ENCODE data around the gene GRIN3B. TPM values are rescaled to one million over a fixed set of nuclear protein-coding genes. Genes with fewer than 3 reads are reported as not detected.

The GRIN3B gene
- total and polyA plus RNA-seq, 10 of the 15 experiments (the other 5 are each of a cell fraction or from before 2014, with no cell fraction given) = 0.15 TPM; not detected in 9

- TF ChIP-seq CEBPZ (IDR thresholded peaks at IDR 0.05; ENCODE audit: low read depth, low read length) = 0 out of 2 replicates have a peak, but pooled peaks have one; percentile 28
- TF ChIP-seq MXI1 (IDR thresholded peaks at IDR 0.05; ENCODE audit: low read depth, low read length) = no peak
- TF ChIP-seq STAT3 (IDR thresholded peaks at IDR 0.05; ENCODE audit: low read depth, low read length) = no peak
- TF ChIP-seq, protein P1, sequence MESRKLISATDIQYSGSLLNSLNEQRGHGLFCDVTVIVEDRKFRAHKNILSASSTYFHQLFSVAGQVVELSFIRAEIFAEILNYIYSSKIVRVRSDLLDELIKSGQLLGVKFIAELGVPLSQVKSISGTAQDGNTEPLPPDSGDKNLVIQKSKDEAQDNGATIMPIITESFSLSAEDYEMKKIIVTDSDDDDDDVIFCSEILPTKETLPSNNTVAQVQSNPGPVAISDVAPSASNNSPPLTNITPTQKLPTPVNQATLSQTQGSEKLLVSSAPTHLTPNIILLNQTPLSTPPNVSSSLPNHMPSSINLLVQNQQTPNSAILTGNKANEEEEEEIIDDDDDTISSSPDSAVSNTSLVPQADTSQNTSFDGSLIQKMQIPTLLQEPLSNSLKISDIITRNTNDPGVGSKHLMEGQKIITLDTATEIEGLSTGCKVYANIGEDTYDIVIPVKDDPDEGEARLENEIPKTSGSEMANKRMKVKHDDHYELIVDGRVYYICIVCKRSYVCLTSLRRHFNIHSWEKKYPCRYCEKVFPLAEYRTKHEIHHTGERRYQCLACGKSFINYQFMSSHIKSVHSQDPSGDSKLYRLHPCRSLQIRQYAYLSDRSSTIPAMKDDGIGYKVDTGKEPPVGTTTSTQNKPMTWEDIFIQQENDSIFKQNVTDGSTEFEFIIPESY (IDR thresholded peaks at IDR 0.05) = no peak
- TF ChIP-seq CTCF (IDR thresholded peaks at IDR 0.05 in 2 of 3, conservative IDR thresholded peaks at IDR 0.05 in 1 of 3; ENCODE audit: control insufficient read depth in 2 of 3, extremely low read depth in 1 of 3, insufficient read depth in 1 of 3, low read depth in 3 of 3, low read length in 3 of 3) = no peak
- TF ChIP-seq CHD4 (IDR thresholded peaks at IDR 0.05) = no peak
- no peak for TF ChIP-seq GATAD2B (conservative IDR thresholded peaks at IDR 0.05; ENCODE audit: low read depth)
- no peak for TF ChIP-seq RCOR1 (conservative IDR thresholded peaks at IDR 0.05; ENCODE audit: low read depth, low read length)
- TF ChIP-seq RBBP5 (conservative IDR thresholded peaks at IDR 0.05) = no peak
- TF ChIP-seq POLR2AphosphoS5 (IDR thresholded peaks at IDR 0.05; ENCODE audit: low read length) = no peak
- no peak for TF ChIP-seq ZNF592 (IDR thresholded peaks at IDR 0.05)
- no peak for TF ChIP-seq SUZ12 (IDR thresholded peaks at IDR 0.05; ENCODE audit: unreplicated experiment)
- peak; percentile 98 for TF ChIP-seq FOS (IDR thresholded peaks at IDR 0.05; ENCODE audit: borderline replicate concordance, extremely low read depth, insufficient read length)
- TF ChIP-seq NBN (IDR thresholded peaks at IDR 0.05) = no peak
- no peak for TF ChIP-seq IRF5 (IDR thresholded peaks at IDR 0.05; ENCODE audit: borderline replicate concordance)
Observed at GRCh38 chr19:1040476-1041271, 40.5 kb downstream of the GRIN3B start (continued).

All from GM12878 (cell line).